Omental fat pad (tissue), 4 donors: Measurements from ENCODE around the gene SCFD1. TPM values are rescaled to one million over a fixed set of nuclear protein-coding genes. Genes with fewer than 3 reads are reported as not detected.
"Not testable (repeated sequence)": the region's sequence is repeated elsewhere in the genome, so short reads cannot be mapped to it uniquely, and the experiment has no call there.

Experiments used
- ATAC-seq: fragments of 150-250 bp; one replicate; pipeline ENCODE4 v1.9.1; 2016; ENCODE audit warnings: mild to moderate bottlenecking, moderate library complexity; ENCODE audit not compliant: low FRiP score
- DNase-seq: peaks from one replicate; pipeline ENCODE4 v3.0.0-alpha.2; 2019; ENCODE audit warnings: low spot score
- CTCF ChIP-seq, 3 donors: fragments of 450-650 bp; IDR thresholded peaks; one replicate each; pipeline ENCODE4 v1.5.1; 2016 to 2017; ENCODE audit warnings: antibody characterized with exemption in 3 of 3, mild to moderate bottlenecking in 3 of 3, moderate library complexity in 2 of 3
- total RNA-seq, 4 donors: library from RNA; depleted of rRNA; stranded (reverse); fragments of >200 nt; gene quantifications; one replicate each; pipeline ENCODE4 v1.1.0, GENCODE V29; 2016

The SCFD1 gene
- 100 to 1,000 TPM in 1 of 4 donors, 10 to 100 TPM in 3; 50.9 to 102 (median 54.8) TPM for total RNA-seq

- ATAC-seq (peak; percentile 99), DNase-seq (peak; percentile 76)
- TF ChIP-seq CTCF (IDR thresholded peaks at IDR 0.05) = no peak
Observed at GRCh38 chr14:30621940-30622830, at the start of gene SCFD1. Gene SCFD1, plus strand, starts transcription at chr14:30622319. Its CDS starts 20 bp downstream, at chr14:30622339.

DNA sequence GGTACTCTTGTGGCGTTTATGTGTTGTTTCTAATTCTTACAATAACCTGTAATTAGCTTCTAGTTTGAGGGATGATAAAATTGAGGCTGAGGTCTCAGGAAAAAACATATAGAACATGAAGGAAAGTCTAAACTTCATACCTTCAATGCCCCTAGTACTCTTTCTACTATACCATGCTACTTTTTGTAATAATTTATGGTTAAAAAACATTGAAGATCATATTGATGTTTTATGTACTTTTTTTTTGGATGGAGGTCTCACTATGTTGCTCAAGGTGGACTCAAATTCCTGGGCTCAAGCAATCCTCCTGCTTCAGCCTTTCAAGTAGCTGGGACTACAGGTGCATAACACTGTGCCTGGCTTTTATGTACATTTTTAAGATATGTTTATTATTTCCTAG, 49.3 kb upstream of the SCFD1 start:
- no peak for ATAC-seq
- TF ChIP-seq CTCF (IDR thresholded peaks at IDR 0.05) = no peak
- no peak for DNase-seq

DNA sequence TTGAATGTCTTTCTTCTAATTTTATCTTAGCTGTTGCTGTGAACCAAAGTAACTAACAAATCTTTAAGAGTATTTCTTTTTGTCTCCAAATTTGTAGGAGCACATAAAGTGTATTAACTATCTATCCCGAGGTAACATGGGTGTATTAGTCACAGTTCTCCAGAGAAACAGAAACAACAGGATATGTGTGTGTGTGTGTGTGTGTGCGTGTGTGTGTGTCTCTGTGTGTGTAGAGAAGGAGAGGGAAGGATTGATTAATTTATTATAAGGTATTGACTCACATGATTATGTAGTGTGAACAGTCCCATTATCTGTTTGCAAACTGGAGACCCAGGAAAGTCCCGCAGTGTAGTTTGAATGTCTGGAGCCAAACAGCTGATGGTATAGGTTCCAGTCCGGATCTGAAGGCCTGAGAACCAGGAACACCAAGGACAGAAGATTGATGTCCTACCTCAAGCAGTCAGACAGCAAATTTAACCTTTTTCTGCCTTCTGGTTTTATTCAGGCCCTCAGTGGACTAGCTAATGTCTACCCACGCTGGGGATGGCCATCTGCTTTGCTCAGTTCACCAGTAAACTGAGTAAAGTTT, 48.8 kb upstream of the SCFD1 start:
- DNase-seq (no peak), ATAC-seq (no peak)
- no peak for TF ChIP-seq CTCF (IDR thresholded peaks at IDR 0.05)

DNA sequence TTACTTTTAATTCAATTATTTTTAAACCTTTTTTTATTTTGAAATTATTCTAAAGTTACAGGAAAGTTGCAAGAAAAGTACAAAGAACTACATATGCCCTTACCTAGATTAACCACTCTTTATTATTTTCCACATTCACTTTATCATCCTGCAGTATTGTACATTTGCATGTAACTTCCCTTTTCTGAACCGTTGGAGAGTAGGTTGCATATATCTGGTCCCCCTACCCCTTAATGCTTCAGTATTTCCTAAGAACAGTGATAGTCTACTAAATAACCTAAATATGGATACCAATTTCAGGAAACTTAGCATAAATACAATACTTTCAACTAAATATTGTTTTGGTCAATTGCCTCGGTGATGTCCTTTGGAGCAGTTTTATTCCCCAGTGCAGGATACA, 48.2 kb upstream of the SCFD1 start:
- no peak for TF ChIP-seq CTCF (IDR thresholded peaks at IDR 0.05)
- DNase-seq (no peak), ATAC-seq (no peak)

DNA sequence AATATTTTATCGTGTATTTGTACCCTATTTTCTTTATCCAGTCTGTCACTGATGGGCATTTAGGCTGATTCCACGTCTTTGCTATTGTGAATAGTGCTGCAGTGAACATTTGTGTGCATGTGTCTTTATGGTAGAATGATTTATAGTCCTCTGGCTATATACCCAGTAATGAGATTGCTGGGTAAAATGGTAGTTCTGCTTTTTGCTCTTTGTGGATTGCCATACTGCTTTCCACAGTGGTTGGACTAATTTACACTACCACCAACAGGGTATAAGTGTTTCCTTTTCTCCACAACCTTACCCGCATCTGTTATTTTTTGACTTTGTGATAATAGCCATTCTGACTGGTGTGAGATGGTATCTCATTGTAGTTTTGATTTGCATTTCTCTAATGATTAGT, 47.3 kb upstream of the SCFD1 start:
- DNase-seq, ATAC-seq: not testable (repeated sequence)

- ATAC-seq, DNase-seq: not testable (repeated sequence)
Observed at GRCh38 chr14:30576333-30576732, 45.8 kb upstream of the SCFD1 start.

DNA sequence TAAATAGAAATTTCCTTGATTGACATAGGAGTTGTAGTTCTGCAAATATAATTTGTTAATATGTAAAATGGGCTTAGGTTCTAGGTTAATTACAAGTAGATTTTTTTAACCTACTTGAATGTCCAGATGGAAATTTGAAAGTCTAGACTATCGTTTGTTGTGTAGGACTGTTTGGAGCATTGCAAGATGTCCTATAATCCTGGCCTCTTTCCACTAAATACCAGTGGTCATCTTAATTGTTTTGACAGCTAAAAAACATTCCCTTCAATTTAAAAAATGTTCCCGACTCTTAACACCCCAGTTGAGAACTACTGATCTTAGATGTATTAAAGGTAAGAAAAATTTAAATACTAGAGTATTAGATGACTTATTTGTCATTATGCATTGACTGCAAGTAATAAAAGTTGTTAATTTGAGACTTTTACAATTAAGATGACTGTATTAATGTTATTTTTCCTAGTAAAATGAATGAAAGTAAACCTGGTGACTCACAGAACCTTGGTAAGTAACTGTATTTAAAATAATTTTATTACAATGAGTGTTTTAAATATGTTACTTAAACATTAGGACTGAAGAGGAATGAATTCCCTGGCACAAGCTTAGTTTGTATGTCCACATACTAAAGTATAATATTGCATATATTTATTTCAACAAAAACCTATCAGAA, 41.4 kb upstream of the SCFD1 start:
- DNase-seq (no peak), ATAC-seq (no peak)
- no peak for TF ChIP-seq CTCF (IDR thresholded peaks at IDR 0.05)

GRCh38 chr14:30581283-30581625, 40.9 kb upstream of the SCFD1 start:
- ATAC-seq (no peak), DNase-seq (no peak)
- TF ChIP-seq CTCF (IDR thresholded peaks at IDR 0.05) = no peak
